ENCODE results near the gene TTC29.
"Not testable (repeated sequence)": the region's sequence is repeated elsewhere in the genome, so short reads cannot be mapped to it uniquely, and the experiment has no call there.

The TTC29 gene

GRCh38 chr4:146674829-146675570, 270.7 kb downstream of the TTC29 start:
- no peak for DNase-seq

GRCh38 chr4:146663968-146664311, 281.7 kb downstream of the TTC29 start:
- DNase-seq: not testable (repeated sequence)

- DNase-seq: no peak
Measured at GRCh38 chr4:146661367-146661766, 284.3 kb downstream of the TTC29 start.

Measured in stimulated activated CD4-positive, alpha-beta T cell treated with anti-CD3 and anti-CD28 coated beads, Interleukin-2, amount 100 ng/mL, for 48 hours (primary cell).